ENCODE results near the gene RNU6-1.

- TF ChIP-seq ERG (CRISPR knock-in tag; IDR thresholded peaks at IDR 0.05): no peak
- no peak for TF ChIP-seq JUN (CRISPR knock-in tag; IDR thresholded peaks at IDR 0.05)
- no peak for TF ChIP-seq ELF4 (CRISPR knock-in tag; IDR thresholded peaks at IDR 0.05; ENCODE audit: low read depth)
- no peak for TF ChIP-seq E2F5 (CRISPR knock-in tag; IDR thresholded peaks at IDR 0.05)
- no peak for TF ChIP-seq GRHL2 (CRISPR knock-in tag; IDR thresholded peaks at IDR 0.05; ENCODE audit: insufficient replicate concordance, severe bottlenecking)
- no peak for TF ChIP-seq CTCF (IDR thresholded peaks at IDR 0.05)
- TF ChIP-seq NR1H2 (CRISPR knock-in tag; IDR thresholded peaks at IDR 0.05): no peak
Measured at GRCh38 chr15:67878712-67879206, 38.9 kb upstream of the RNU6-1 start.
